HCT116 (cell line): ENCODE results near the gene CCM2. TPM values are rescaled to one million over a fixed set of nuclear protein-coding genes. Genes with fewer than 3 reads are reported as not detected.
"Not testable (repeated sequence)": the region's sequence is repeated elsewhere in the genome, so short reads cannot be mapped to it uniquely, and the experiment has no call there.

Experiments
- ATAC-seq: fragments of 200-7000 bp; cut with Tn5 transposase; 2 replicates; pipeline ENCODE4 v1.9.1; 2020; ENCODE audit warnings: mild to moderate bottlenecking, moderate library complexity
- BruUV-seq: library from RNA; stranded (reverse); fragments of 400-500 nt; replicated peaks from 2 replicates; lab custom pipeline; 2021; lab: Mats Ljungman, UMichigan
- CTCF ChIA-PET: fragments of 300-600 bp; sonication (Branson Sonifier 250); formaldehyde crosslinking; loops from one replicate; lab custom pipeline; 2021; ENCODE audit warnings: antibody characterized with exemption; lab: Charles Lee
- POLR2A ChIA-PET: fragments of 300-600, 350-600 bp; sonication (Branson Sonifier 250); formaldehyde crosslinking; loops from one replicate; lab custom pipeline; 2021; ENCODE audit warnings: antibody characterized with exemption; lab: Charles Lee
- RAD21 ChIA-PET, 2 experiments: fragments of 300-600 bp; sonication (Branson Sonifier 250); formaldehyde crosslinking; loops; one replicate each; lab custom pipeline; 2023; ENCODE audit warnings: low total read pairs in 2 of 2; ENCODE audit not compliant: uncharacterized antibody in 2 of 2, unreplicated experiment in 2 of 2, low non-redundant PET in 1 of 2; lab: Charles Lee
- DNase-seq: peaks from one replicate; pipeline ENCODE4 v3.0.0-alpha.2; 2010; ENCODE audit warnings: low read depth, low spot score
- H2AFZ ChIP-seq: fragments of 200-600 bp; shearing (Covaris generic), sonication (generic); 2 replicates; pipeline ENCODE4 v1.6.1; 2017; ENCODE audit warnings: low read depth, mixed run types, mixed read lengths, antibody characterized with exemption, low read length; ENCODE audit not compliant: poor library complexity, severe bottlenecking
- H3K27ac ChIP-seq: 2 replicates; pipeline ENCODE4 v1.5.1; 2012; ENCODE audit warnings: low read depth, low read length
- H3K27me3 ChIP-seq: fragments of 200-600 bp; sonication (generic); 2 replicates; pipeline ENCODE4 v1.6.1; 2016; ENCODE audit warnings: mixed run types, low read length, mixed read lengths; ENCODE audit not compliant: insufficient read depth
- H3K36me3 ChIP-seq, 2 experiments: fragments of 200-500 bp in 1 of 2; fragments of 200-600 bp in 1 of 2; sonication (Bioruptor generic) in 1 of 2; sonication (generic) in 1 of 2; 2 replicates each; pipeline versions ENCODE4 v1.5.1 to v1.6.1; 2014 to 2016; ENCODE audit warnings: low read length in 2 of 2, inconsistent platforms in 1 of 2, mixed read lengths in 1 of 2, mixed run types in 1 of 2; ENCODE audit not compliant: insufficient read depth in 2 of 2, control insufficient read depth in 1 of 2
- H3K4me1 ChIP-seq, 2 experiments: fragments of 200-600 bp in 1 of 2; sonication (generic) in 1 of 2; 2 replicates each; pipeline versions ENCODE4 v1.5.1 to v1.6.1; 2012 to 2017; ENCODE audit warnings: low read length in 2 of 2, inconsistent platforms in 1 of 2, mild to moderate bottlenecking in 1 of 2, mixed read lengths in 1 of 2, mixed run types in 1 of 2, moderate library complexity in 1 of 2; ENCODE audit not compliant: insufficient read depth in 2 of 2, control insufficient read depth in 1 of 2
- H3K4me2 ChIP-seq: fragments of 200-600 bp; sonication (generic); 2 replicates; pipeline ENCODE4 v1.6.1; 2017; ENCODE audit warnings: mixed run types, low read length, mixed read lengths
- H3K4me3 ChIP-seq, 2 experiments: fragments of 200-600 bp in 1 of 2; sonication (generic) in 1 of 2; replicated peaks in 1 of 2; 2 replicates each; pipeline ENCODE4 v1.5.1; 2011 to 2016; ENCODE audit warnings: low read length in 2 of 2, control low read depth in 1 of 2, low read depth in 1 of 2, mild to moderate bottlenecking in 1 of 2, mixed read lengths in 1 of 2, mixed run types in 1 of 2
- H3K79me2 ChIP-seq: fragments of 200-600 bp; sonication (generic); 2 replicates; pipeline ENCODE4 v1.6.1; 2017; ENCODE audit warnings: mild to moderate bottlenecking, mixed run types, low read length, moderate library complexity, mixed read lengths; ENCODE audit not compliant: insufficient read depth
- H3K9ac ChIP-seq: fragments of 200-600 bp; sonication (generic); 2 replicates; pipeline ENCODE4 v1.6.1; 2016; ENCODE audit warnings: low read length, mixed read lengths
- H3K9me2 ChIP-seq: fragments of 200-600 bp; sonication (generic), shearing (Covaris generic); 2 replicates; pipeline ENCODE4 v1.6.1; 2017; ENCODE audit warnings: mixed run types, mild to moderate bottlenecking, moderate library complexity; ENCODE audit not compliant: insufficient read depth
- H3K9me3 ChIP-seq, 2 experiments: fragments of 200-500 bp in 1 of 2; fragments of 200-600 bp in 1 of 2; sonication (Bioruptor generic) in 1 of 2; sonication (generic) in 1 of 2; 2 replicates each; pipeline ENCODE4 v1.6.1; 2014 to 2017; ENCODE audit warnings: low read length in 2 of 2, mixed read lengths in 2 of 2, inconsistent platforms in 1 of 2, low read depth in 1 of 2, mild to moderate bottlenecking in 1 of 2, mixed run types in 1 of 2, moderate library complexity in 1 of 2; ENCODE audit not compliant: control insufficient read depth in 1 of 2, insufficient read depth in 1 of 2
- H4K20me1 ChIP-seq: fragments of 200-600 bp; sonication (generic), shearing (Covaris generic); 2 replicates; pipeline ENCODE4 v1.6.1; 2017; ENCODE audit warnings: mixed run types, mild to moderate bottlenecking, moderate library complexity; ENCODE audit not compliant: insufficient read depth
- EGR1 ChIP-seq: IDR thresholded peaks from 2 replicates; pipeline ENCODE4 v1.6.1; 2012; ENCODE audit warnings: low read depth
- ELF1 ChIP-seq: IDR thresholded peaks from 2 replicates; pipeline ENCODE4 v1.6.1; 2012; ENCODE audit warnings: low read depth, borderline replicate concordance
- EZH2 ChIP-seq: fragments of 200-600 bp; sonication (generic); IDR thresholded peaks from 2 replicates; pipeline ENCODE4 v1.6.1; 2017; ENCODE audit warnings: antibody characterized with exemption, mixed run types
- FOSL1 ChIP-seq: IDR thresholded peaks from 2 replicates; pipeline ENCODE4 v1.6.1; 2012; ENCODE audit warnings: low read depth
- SP1 ChIP-seq: IDR thresholded peaks from 2 replicates; pipeline ENCODE4 v1.6.1; 2012; ENCODE audit warnings: low read depth
- YY1 ChIP-seq: IDR thresholded peaks from 2 replicates; pipeline ENCODE4 v1.6.1; 2011; ENCODE audit warnings: low read length, low read depth, moderate library complexity, mild to moderate bottlenecking; ENCODE audit not compliant: insufficient replicate concordance; ENCODE audit errors: extremely low read depth
- ZFX ChIP-seq: fragments of 450-650 bp; IDR thresholded peaks from 2 replicates; pipeline ENCODE4 v1.6.1; 2017
- ZNF274 ChIP-seq: fragments of 200-500 bp; sonication (Bioruptor generic); IDR thresholded peaks from 2 replicates; pipeline ENCODE4 v1.6.1; 2014; ENCODE audit warnings: mild to moderate bottlenecking, low read depth, low read length, inconsistent platforms
- intact Hi-C: fragments of 100-400 bp; cut with micrococcal nuclease; formaldehyde crosslinking; loops from 2 replicates; pipeline ENCODE4 v1.10.0; 2022
- total RNA-seq: library from RNA; stranded (reverse); gene quantifications from one replicate; pipeline ENCODE4 v1.2.1, GENCODE V29; 2021; ENCODE audit not compliant: unreplicated experiment
- TF ChIP-seq, protein P1 (sequence below): IDR thresholded peaks from 2 replicates; pipeline ENCODE4 v1.6.1; 2012; ENCODE audit warnings: low read depth
- TF ChIP-seq, protein P2 (sequence below): IDR thresholded peaks from 2 replicates; pipeline ENCODE4 v1.6.1; 2012

Gene CCM2
- total RNA-seq, 1 experiment from 2014 or later = 34.4 TPM

DNA sequence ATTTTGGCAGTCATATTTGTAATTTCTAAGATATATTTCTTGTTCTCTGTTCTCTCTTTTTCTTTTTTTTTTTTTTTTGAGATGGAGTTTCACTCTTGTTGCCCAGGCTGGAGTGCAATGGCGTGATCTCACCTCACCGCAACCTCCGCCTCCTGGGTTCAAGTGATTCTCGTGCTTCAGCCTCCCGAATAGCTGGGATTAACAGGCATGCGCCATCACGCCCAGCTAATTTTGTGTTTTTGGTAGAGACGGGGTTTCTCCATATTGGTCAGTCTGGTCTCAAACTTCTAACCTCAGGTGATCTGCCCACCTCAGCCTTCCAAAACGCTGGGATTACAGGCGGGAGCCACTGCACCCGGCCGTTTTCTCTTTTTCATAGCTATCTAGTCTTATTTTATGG, 25.5 kb downstream of the CCM2 start:
- H3K4me1 ChIP-seq, H3K9me3 ChIP-seq, BruUV-seq, ATAC-seq, RAD21 ChIA-PET, H3K4me3 ChIP-seq, H4K20me1 ChIP-seq, DNase-seq, H3K9me2 ChIP-seq, H3K4me2 ChIP-seq, POLR2A ChIA-PET, CTCF ChIA-PET, H3K27me3 ChIP-seq, H3K36me3 ChIP-seq, H2AFZ ChIP-seq, intact Hi-C loops, H3K27ac ChIP-seq, H3K9ac ChIP-seq: not testable (repeated sequence)
- peaks cover 31% of the 10 kb centered on the region; the same call in 1 of the 2 replicates for H3K79me2 ChIP-seq

- H2AFZ ChIP-seq = no peak overlapping the region
- no peak overlapping the region for H3K9ac ChIP-seq
- no peak overlapping the region for H3K4me2 ChIP-seq
- ChIA-PET CTCF (no interaction called here), RAD21 (no interaction called here), POLR2A (no interaction called here)
- BruUV-seq = no TSS peak
- 0 out of 4 replicates have a peak, but pooled peaks cover 0 to 3% of the 10 kb centered on the region in 2 experiments for H3K9me3 ChIP-seq
- no peaks in the 10 kb centered on the region for H3K36me3 ChIP-seq
- no peaks in the 10 kb centered on the region for H3K9me2 ChIP-seq
- intact Hi-C loops = no loop called here
- no peak for DNase-seq
- no peaks in the 10 kb centered on the region for H4K20me1 ChIP-seq
- H3K27ac ChIP-seq = no peak overlapping the region
- ATAC-seq = no peak
- no peaks in the 10 kb centered on the region for H3K4me1 ChIP-seq
- no peak overlapping the region for H3K4me3 ChIP-seq
- TF ChIP-seq EZH2 (no peak), SP1 (no peak), YY1 (no peak), ELF1 (no peak), FOSL1 (no peak), ZFX (no peak), ZNF274 (no peak), EGR1 (no peak)
- TF ChIP-seq, protein P1, sequence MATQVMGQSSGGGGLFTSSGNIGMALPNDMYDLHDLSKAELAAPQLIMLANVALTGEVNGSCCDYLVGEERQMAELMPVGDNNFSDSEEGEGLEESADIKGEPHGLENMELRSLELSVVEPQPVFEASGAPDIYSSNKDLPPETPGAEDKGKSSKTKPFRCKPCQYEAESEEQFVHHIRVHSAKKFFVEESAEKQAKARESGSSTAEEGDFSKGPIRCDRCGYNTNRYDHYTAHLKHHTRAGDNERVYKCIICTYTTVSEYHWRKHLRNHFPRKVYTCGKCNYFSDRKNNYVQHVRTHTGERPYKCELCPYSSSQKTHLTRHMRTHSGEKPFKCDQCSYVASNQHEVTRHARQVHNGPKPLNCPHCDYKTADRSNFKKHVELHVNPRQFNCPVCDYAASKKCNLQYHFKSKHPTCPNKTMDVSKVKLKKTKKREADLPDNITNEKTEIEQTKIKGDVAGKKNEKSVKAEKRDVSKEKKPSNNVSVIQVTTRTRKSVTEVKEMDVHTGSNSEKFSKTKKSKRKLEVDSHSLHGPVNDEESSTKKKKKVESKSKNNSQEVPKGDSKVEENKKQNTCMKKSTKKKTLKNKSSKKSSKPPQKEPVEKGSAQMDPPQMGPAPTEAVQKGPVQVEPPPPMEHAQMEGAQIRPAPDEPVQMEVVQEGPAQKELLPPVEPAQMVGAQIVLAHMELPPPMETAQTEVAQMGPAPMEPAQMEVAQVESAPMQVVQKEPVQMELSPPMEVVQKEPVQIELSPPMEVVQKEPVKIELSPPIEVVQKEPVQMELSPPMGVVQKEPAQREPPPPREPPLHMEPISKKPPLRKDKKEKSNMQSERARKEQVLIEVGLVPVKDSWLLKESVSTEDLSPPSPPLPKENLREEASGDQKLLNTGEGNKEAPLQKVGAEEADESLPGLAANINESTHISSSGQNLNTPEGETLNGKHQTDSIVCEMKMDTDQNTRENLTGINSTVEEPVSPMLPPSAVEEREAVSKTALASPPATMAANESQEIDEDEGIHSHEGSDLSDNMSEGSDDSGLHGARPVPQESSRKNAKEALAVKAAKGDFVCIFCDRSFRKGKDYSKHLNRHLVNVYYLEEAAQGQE = no peak
- TF ChIP-seq, protein P2, sequence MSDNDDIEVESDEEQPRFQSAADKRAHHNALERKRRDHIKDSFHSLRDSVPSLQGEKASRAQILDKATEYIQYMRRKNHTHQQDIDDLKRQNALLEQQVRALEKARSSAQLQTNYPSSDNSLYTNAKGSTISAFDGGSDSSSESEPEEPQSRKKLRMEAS = no peak
- H3K27me3 ChIP-seq = no peaks in the 10 kb centered on the region
- peaks cover 27% of the 10 kb centered on the region; the same call in 1 of the 2 replicates for H3K79me2 ChIP-seq
Observed at GRCh38 chr7:45026013-45026412, 26.0 kb downstream of the CCM2 start.
